HEK293T (cell line): ENCODE results near the gene CNTN6.

Experiments used
- FOXA1 ChIP-seq: fragments of 450-650 bp; IDR thresholded peaks from 2 replicates; pipeline ENCODE4 v1.6.1; 2016; ENCODE audit warnings: mild to moderate bottlenecking
- SP1 ChIP-seq: fragments of 450-650 bp; IDR thresholded peaks from 2 replicates; pipeline ENCODE4 v1.6.1; 2017

GRCh38 chr3:1439395-1439794, 346.6 kb downstream of the CNTN6 start:
- TF ChIP-seq FOXA1 (no peak), SP1 (no peak)
